ENCODE data around the gene TEKT4.

DNA sequence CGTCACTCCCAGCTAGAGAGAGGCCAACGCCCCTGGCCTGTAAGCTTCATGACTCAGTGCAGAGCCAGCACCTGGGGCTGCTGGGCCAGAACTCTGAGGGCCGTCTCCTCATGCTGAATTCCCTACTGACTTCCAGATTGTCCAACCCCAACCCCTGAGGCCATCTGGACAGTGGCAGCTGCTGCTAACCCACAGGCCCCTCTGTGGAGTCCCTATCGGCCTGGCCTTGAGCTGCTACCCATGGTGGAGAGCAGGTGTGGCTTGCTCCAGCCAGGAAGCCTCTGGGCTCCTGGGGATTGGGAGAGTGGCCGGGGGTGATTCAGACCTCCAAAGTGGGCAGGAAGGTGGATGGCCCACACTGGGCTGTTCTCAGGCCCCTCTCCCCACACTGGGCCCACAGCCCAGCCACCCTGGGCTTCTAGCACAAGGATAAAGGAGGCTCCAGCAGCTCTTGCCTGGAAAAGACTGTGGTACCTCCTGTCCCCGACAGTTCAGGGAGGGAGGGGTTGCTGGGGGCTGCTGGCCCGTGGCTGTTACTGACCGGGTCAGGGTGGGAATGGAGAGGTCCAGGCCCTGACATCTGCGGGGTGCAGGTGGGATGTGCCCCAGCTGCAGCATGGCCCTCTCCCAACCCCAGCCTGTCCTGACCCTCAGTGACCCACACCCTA lies 8.2 kb downstream of the TEKT4 start:
- TF ChIP-seq SIN3A (IDR thresholded peaks at IDR 0.05; ENCODE audit: borderline replicate concordance, insufficient read depth, low read length) (no peak), POLR2AphosphoS5 (IDR thresholded peaks at IDR 0.05; ENCODE audit: low read depth, low read length) (no peak), TAF1 (IDR thresholded peaks at IDR 0.05; ENCODE audit: borderline replicate concordance, insufficient read depth, low read length) (no peak), REST (IDR thresholded peaks at IDR 0.05; ENCODE audit: insufficient read depth in 1 of 2, low read depth in 2 of 2, low read length in 2 of 2) (no peak), FOXP2 (optimal IDR thresholded peaks at IDR 0.05; ENCODE audit: borderline replicate concordance, extremely low read depth, extremely low read length, insufficient read depth) (no peak)

Measured in PFSK-1 (cell line).